CD4-positive, CD25-positive, alpha-beta regulatory T cell (primary cell): Measurements from ENCODE around the gene NARS2. TPM values are rescaled to one million over a fixed set of nuclear protein-coding genes. Genes with fewer than 3 reads are reported as not detected.
"Not testable (repeated sequence)": the region's sequence is repeated elsewhere in the genome, so short reads cannot be mapped to it uniquely, and the experiment has no call there.

Source experiments
- ATAC-seq, 2 donors: fragments of 150-1000 bp; cut with Tn5 transposase; one replicate each; pipeline ENCODE4 v1.10.0; 2021; ENCODE audit warnings: low read depth in 2 of 2, moderate number of reproducible peaks in 2 of 2, moderate library complexity in 1 of 2
- DNase-seq, 3 donors: peaks; one replicate each; pipeline versions ENCODE4 v3.0.0 to v3.0.0-alpha.2; 2012 to 2022; ENCODE audit warnings: mixed read lengths in 1 of 3
- H3K27ac ChIP-seq: one replicate; pipeline ENCODE4 v1.7.0; 2013; ENCODE audit warnings: mild to moderate bottlenecking, low read length; ENCODE audit not compliant: insufficient read depth, poor library complexity, severe bottlenecking
- H3K27me3 ChIP-seq: one replicate; pipeline ENCODE4 v1.7.0; 2013; ENCODE audit warnings: low read length; ENCODE audit not compliant: control insufficient read depth, insufficient read depth
- H3K36me3 ChIP-seq: one replicate; pipeline ENCODE4 v1.7.0; 2013; ENCODE audit warnings: mild to moderate bottlenecking, low read length, moderate library complexity; ENCODE audit not compliant: control insufficient read depth, insufficient read depth
- H3K4me1 ChIP-seq: 2 replicates; pipeline ENCODE4 v1.7.0; 2013; ENCODE audit warnings: mild to moderate bottlenecking, low read length; ENCODE audit not compliant: insufficient read depth, control insufficient read depth, poor library complexity, severe bottlenecking
- H3K4me3 ChIP-seq: one replicate; pipeline ENCODE4 v1.7.0; 2013; ENCODE audit warnings: low read depth, mild to moderate bottlenecking, low read length, moderate library complexity
- H3K9me3 ChIP-seq, 2 experiments: 1 replicate in 1 of 2; 2 replicates in 1 of 2; pipeline ENCODE4 v1.7.0; 2013; ENCODE audit warnings: low read length in 2 of 2, mild to moderate bottlenecking in 1 of 2, moderate library complexity in 1 of 2; ENCODE audit not compliant: control insufficient read depth in 2 of 2
- H3K27ac Mint-ChIP-seq, 3 donors: one replicate each; pipeline ENCODE4 v1.8.0; 2020 to 2022; ENCODE audit warnings: mild to moderate bottlenecking in 3 of 3, mixed read lengths in 3 of 3, moderate library complexity in 2 of 3
- H3K27me3 Mint-ChIP-seq: one replicate; pipeline ENCODE4 v1.8.0; 2022; ENCODE audit warnings: mild to moderate bottlenecking, mixed read lengths
- H3K36me3 Mint-ChIP-seq: one replicate; pipeline ENCODE4 v1.8.0; 2020; ENCODE audit warnings: mixed read lengths
- H3K4me1 Mint-ChIP-seq, 4 donors: one replicate each; pipeline ENCODE4 v1.8.0; 2020 to 2022; ENCODE audit warnings: mixed read lengths in 4 of 4, mild to moderate bottlenecking in 1 of 4
- H3K4me3 Mint-ChIP-seq, 4 donors: one replicate each; pipeline ENCODE4 v1.8.0; 2020 to 2022; ENCODE audit warnings: mild to moderate bottlenecking in 4 of 4, mixed read lengths in 4 of 4, moderate library complexity in 3 of 4
- H3K9me3 Mint-ChIP-seq, 7 donors: one replicate each; pipeline ENCODE4 v1.8.0; 2020 to 2022; ENCODE audit warnings: mixed read lengths in 7 of 7, mild to moderate bottlenecking in 3 of 7, moderate library complexity in 2 of 7
- polyA plus RNA-seq, 4 donors: library from polyadenylated mRNA; unstranded; fragments of 300-500 nt; fragmentation: Illumina TruSeq; gene quantifications; one replicate each; pipeline ENCODE4 v1.2.3, GENCODE V29; 2021
- total RNA-seq: library from RNA; stranded (reverse); gene quantifications from one replicate; pipeline ENCODE4 v1.2.3, GENCODE V29; 2022

Gene NARS2
- total and polyA plus RNA-seq, 5 donors from 2014 or later: 9.3 to 22.9 (median 11.1) TPM

GRCh38 chr11:78465169-78465942 is 109.3 kb downstream of the NARS2 start:
- Mint-ChIP-seq H3K27ac (peak overlapping the region; percentile 90 to 96 (median 93)), H3K9me3 (no peaks in the 10 kb centered on the region), H3K4me1 (peaks cover 17 to 35% (median 24%) of the 10 kb centered on the region in 4 donors), H3K4me3 (peak overlapping the region; percentile 18 to 79 (median 69)), H3K27me3 (no peaks in the 10 kb centered on the region), H3K36me3 (peaks cover 22% of the 10 kb centered on the region)
- peak in 2 of 3 donors; percentile 60 to 86 for DNase-seq
- peak overlapping the region; percentile 78 for H3K27ac ChIP-seq
- peaks cover 13% of the 10 kb centered on the region for H3K4me1 ChIP-seq
- H3K4me3 ChIP-seq: peak overlapping the region; percentile 71
- no peaks in the 10 kb centered on the region for H3K27me3 ChIP-seq
- H3K36me3 ChIP-seq: no peaks in the 10 kb centered on the region
- peak; percentile 87 to 95 for ATAC-seq
- H3K9me3 ChIP-seq: no peaks in the 10 kb centered on the region

- Mint-ChIP-seq H3K4me1 (peaks cover 15 to 35% (median 24%) of the 10 kb centered on the region in 4 donors), H3K27ac (peak overlapping the region in 2 of 3 donors; percentile 75 to 90), H3K36me3 (peaks cover 28% of the 10 kb centered on the region), H3K4me3 (peak overlapping the region in 1 of 4 donors; percentile 84)
- H3K9me3 Mint-ChIP-seq, H3K27me3 ChIP-seq, H3K27me3 Mint-ChIP-seq, H3K36me3 ChIP-seq, DNase-seq, ATAC-seq, H3K9me3 ChIP-seq, H3K4me3 ChIP-seq: not testable (repeated sequence)
- Histone ChIP-seq H3K4me1 (peaks cover 13% of the 10 kb centered on the region), H3K27ac (peak overlapping the region; percentile 78)
Observed at GRCh38 chr11:78464787-78465168, 109.9 kb downstream of the NARS2 start.

- H3K4me3 ChIP-seq: no peak overlapping the region
- peaks cover 0 to 2% (median 0%) of the 10 kb centered on the region in 7 donors for H3K9me3 Mint-ChIP-seq
- H3K36me3 Mint-ChIP-seq: peaks cover 44% of the 10 kb centered on the region
- no peak overlapping the region for H3K4me3 Mint-ChIP-seq
- DNase-seq (no peak), ATAC-seq (no peak)
- no peak overlapping the region for H3K27ac Mint-ChIP-seq
- H3K27ac ChIP-seq: no peak overlapping the region
- no peaks in the 10 kb centered on the region for H3K9me3 ChIP-seq
- H3K36me3 ChIP-seq: no peaks in the 10 kb centered on the region
- peaks cover 5% of the 10 kb centered on the region for H3K4me1 ChIP-seq
- no peaks in the 10 kb centered on the region for H3K27me3 Mint-ChIP-seq
- H3K4me1 Mint-ChIP-seq: peaks cover 10 to 31% (median 14%) of the 10 kb centered on the region in 4 donors
- no peaks in the 10 kb centered on the region for H3K27me3 ChIP-seq
Observed at GRCh38 chr11:78460471-78460870, 114.2 kb downstream of the NARS2 start.

GRCh38 chr11:78459738-78460137 is 114.9 kb downstream of the NARS2 start:
- H3K36me3 Mint-ChIP-seq: peaks cover 44% of the 10 kb centered on the region
- peaks cover 0 to 2% (median 0%) of the 10 kb centered on the region in 7 donors for H3K9me3 Mint-ChIP-seq
- no peaks in the 10 kb centered on the region for H3K9me3 ChIP-seq
- H3K4me1 ChIP-seq: no peaks in the 10 kb centered on the region
- peak overlapping the region in 1 of 3 donors; percentile 52 for H3K27ac Mint-ChIP-seq
- no peaks in the 10 kb centered on the region for H3K27me3 Mint-ChIP-seq
- no peak overlapping the region for H3K4me3 ChIP-seq
- H3K27ac ChIP-seq: no peak overlapping the region
- no peak overlapping the region for H3K4me3 Mint-ChIP-seq
- H3K36me3 ChIP-seq: no peaks in the 10 kb centered on the region
- DNase-seq (no peak), ATAC-seq (no peak)
- peaks cover 8 to 28% (median 11%) of the 10 kb centered on the region in 4 donors for H3K4me1 Mint-ChIP-seq
- no peaks in the 10 kb centered on the region for H3K27me3 ChIP-seq

- peaks cover 41% of the 10 kb centered on the region for H3K36me3 Mint-ChIP-seq
- DNase-seq: no peak
- no peak overlapping the region for H3K4me3 ChIP-seq
- H3K4me1 ChIP-seq: peaks cover 13% of the 10 kb centered on the region
- peaks cover 0 to 2% (median 0%) of the 10 kb centered on the region in 7 donors for H3K9me3 Mint-ChIP-seq
- no peaks in the 10 kb centered on the region for H3K27me3 Mint-ChIP-seq
- H3K4me1 Mint-ChIP-seq: peaks cover 5 to 28% (median 19%) of the 10 kb centered on the region in 4 donors
- no peaks in the 10 kb centered on the region for H3K9me3 ChIP-seq
- H3K36me3 ChIP-seq: no peaks in the 10 kb centered on the region
- H3K27ac Mint-ChIP-seq: no peak overlapping the region
- no peak overlapping the region for H3K27ac ChIP-seq
- H3K27me3 ChIP-seq: no peaks in the 10 kb centered on the region
- ATAC-seq: no peak
- H3K4me3 Mint-ChIP-seq: no peak overlapping the region
Observed at GRCh38 chr11:78457448-78457847, 117.2 kb downstream of the NARS2 start.

- Histone ChIP-seq H3K4me3 (peak overlapping the region; percentile 9), H3K4me1 (peaks cover 27% of the 10 kb centered on the region), H3K36me3 (no peaks in the 10 kb centered on the region), H3K27me3 (no peaks in the 10 kb centered on the region), H3K27ac (peak overlapping the region; percentile 55), H3K9me3 (no peaks in the 10 kb centered on the region)
- peaks cover 13 to 46% (median 32%) of the 10 kb centered on the region in 4 donors for H3K4me1 Mint-ChIP-seq
- no peaks in the 10 kb centered on the region for H3K27me3 Mint-ChIP-seq
- no peak for DNase-seq
- H3K27ac Mint-ChIP-seq: peak overlapping the region; percentile 16 to 78 (median 21)
- peak overlapping the region in 3 of 4 donors; percentile 2 to 55 (median 3) for H3K4me3 Mint-ChIP-seq
- peaks cover 0 to 2% (median 0%) of the 10 kb centered on the region in 7 donors for H3K9me3 Mint-ChIP-seq
- no peak for ATAC-seq
- H3K36me3 Mint-ChIP-seq: peaks cover 23% of the 10 kb centered on the region
Observed at GRCh38 chr11:78453140-78453935, 121.3 kb downstream of the NARS2 start.

GRCh38 chr11:78451371-78452150 is 123.1 kb downstream of the NARS2 start:
- H3K9me3 ChIP-seq: no peaks in the 10 kb centered on the region
- peaks cover 0 to 2% (median 0%) of the 10 kb centered on the region in 7 donors for H3K9me3 Mint-ChIP-seq

More at GRCh38 chr11:78451371-78452150, 123.1 kb downstream of the NARS2 start:
- Mint-ChIP-seq H3K27me3 (no peaks in the 10 kb centered on the region), H3K27ac (peak overlapping the region; percentile 58 to 93 (median 63)), H3K36me3 (peaks cover 10% of the 10 kb centered on the region), H3K4me3 (peak overlapping the region in 1 of 4 donors; percentile 18), H3K4me1 (peaks cover 15 to 47% (median 29%) of the 10 kb centered on the region in 4 donors)
- Histone ChIP-seq H3K27ac (no peak overlapping the region), H3K4me1 (peaks cover 27% of the 10 kb centered on the region), H3K36me3 (no peaks in the 10 kb centered on the region), H3K27me3 (no peaks in the 10 kb centered on the region), H3K4me3 (peak overlapping the region; percentile 26)
- ATAC-seq (no peak), DNase-seq (no peak)
